D341Med (cell line): ENCODE measurements around the gene ZNF580.

ENCODE experiments used
- DNase-seq: peaks from one replicate; pipeline ENCODE4 v3.0.0; 2012; ENCODE audit warnings: low spot score

ZNF580 gene

GRCh38 chr19:55663846-55664536 lies 23.2 kb downstream of the ZNF580 start:
- no peak for DNase-seq

GRCh38 chr19:55666343-55667005 lies 25.7 kb downstream of the ZNF580 start:
- DNase-seq: no peak

- DNase-seq: no peak
Measured at GRCh38 chr19:55667006-55667381, 26.2 kb downstream of the ZNF580 start.

- no peak for DNase-seq
Measured at GRCh38 chr19:55667511-55667910, 26.7 kb downstream of the ZNF580 start.

- no peak for DNase-seq
Measured at GRCh38 chr19:55667958-55668357, 27.2 kb downstream of the ZNF580 start.

GRCh38 chr19:55668603-55669348 lies 28.0 kb downstream of the ZNF580 start:
- DNase-seq: no peak

- DNase-seq: no peak
Measured at GRCh38 chr19:55669418-55670279, 28.8 kb downstream of the ZNF580 start.

- no peak for DNase-seq
Measured at GRCh38 chr19:55670280-55671053, 29.7 kb downstream of the ZNF580 start.

- no peak for DNase-seq
Measured at GRCh38 chr19:55671054-55671378, 30.2 kb downstream of the ZNF580 start.

GRCh38 chr19:55672418-55672817 lies 31.6 kb downstream of the ZNF580 start:
- DNase-seq: no peak

GRCh38 chr19:55673465-55673864 lies 32.7 kb downstream of the ZNF580 start:
- DNase-seq: no peak

- DNase-seq: no peak
Measured at GRCh38 chr19:55673889-55674288, 33.1 kb downstream of the ZNF580 start.

- DNase-seq: no peak
Measured at GRCh38 chr19:55674459-55674840, 33.6 kb downstream of the ZNF580 start.

- peak; percentile 99 for DNase-seq
Measured at GRCh38 chr19:55674841-55675660, 34.2 kb downstream of the ZNF580 start, which contains the start of gene EPN1. Gene EPN1, plus strand, starts transcription at chr19:55675226. Its CDS starts 3,402 bp downstream, at chr19:55678628.

GRCh38 chr19:55675661-55676354 lies 35.0 kb downstream of the ZNF580 start:
- DNase-seq: no peak

GRCh38 chr19:55676383-55676782 lies 35.6 kb downstream of the ZNF580 start:
- DNase-seq: no peak

GRCh38 chr19:55676889-55677505 lies 36.2 kb downstream of the ZNF580 start:
- DNase-seq: no peak

- DNase-seq: no peak
Measured at GRCh38 chr19:55677572-55678028, 36.8 kb downstream of the ZNF580 start.

- no peak for DNase-seq
Measured at GRCh38 chr19:55678121-55678671, 37.4 kb downstream of the ZNF580 start.
